ENCODE measurements around the gene DCAF10.

The DCAF10 gene

GRCh38 chr9:37902131-37902530 is 101.5 kb downstream of the DCAF10 start:
- peaks cover 18% of the 10 kb centered on the region for H3K36me3 ChIP-seq
- H3K4me3 ChIP-seq (ENCODE audit: low read depth, low read length), result no peak overlapping the region
- no peak for TF ChIP-seq CTCF (IDR thresholded peaks at IDR 0.05; ENCODE audit: low read depth, low read length)
- H3K9me3 ChIP-seq (ENCODE audit: severe bottlenecking), result no peaks in the 10 kb centered on the region
- no peak overlapping the region for H3K27ac ChIP-seq
- DNase-seq, result no peak
- H3K27me3 ChIP-seq (ENCODE audit: insufficient read depth, low read depth, severe bottlenecking), result no peaks in the 10 kb centered on the region

GRCh38 chr9:37902796-37903646 is 102.4 kb downstream of the DCAF10 start:
- no peak for DNase-seq
- Histone ChIP-seq H3K4me3 (ENCODE audit: low read depth, low read length) (peak overlapping the region; percentile 76), H3K9me3 (ENCODE audit: severe bottlenecking) (no peaks in the 10 kb centered on the region), H3K27me3 (ENCODE audit: insufficient read depth, low read depth, severe bottlenecking) (no peaks in the 10 kb centered on the region), H3K36me3 (peaks cover 13% of the 10 kb centered on the region), H3K27ac (peak overlapping the region; percentile 75)
- no peak for TF ChIP-seq CTCF (IDR thresholded peaks at IDR 0.05; ENCODE audit: low read depth, low read length)

GRCh38 chr9:37903647-37904444 is 103.2 kb downstream of the DCAF10 start, which contains the start of gene SLC25A51:
SLC25A51 (minus strand) TSS chr9:37904127; CDS start chr9:37888550, 15,577 bp downstream.
- peak within 1 kb of the TSS; percentile 76 for H3K4me3 ChIP-seq (ENCODE audit: low read depth, low read length)
- DNase-seq, result peak; percentile 93
- no peaks in the 10 kb centered on the region for H3K27me3 ChIP-seq (ENCODE audit: insufficient read depth, low read depth, severe bottlenecking)
- peaks cover 6% of the 10 kb centered on the region for H3K36me3 ChIP-seq
- TF ChIP-seq CTCF (IDR thresholded peaks at IDR 0.05; ENCODE audit: low read depth, low read length), result peak; percentile 98
- peak within 1 kb of the TSS; percentile 75 for H3K27ac ChIP-seq
- H3K9me3 ChIP-seq (ENCODE audit: severe bottlenecking), result no peaks in the 10 kb centered on the region

GRCh38 chr9:37904445-37905130 is 104.0 kb downstream of the DCAF10 start:
- peak; percentile 32 for DNase-seq
- no peak for TF ChIP-seq CTCF (IDR thresholded peaks at IDR 0.05; ENCODE audit: low read depth, low read length)
- H3K27ac ChIP-seq, result peak overlapping the region; percentile 75

GRCh38 chr9:37905131-37905505 is 104.5 kb downstream of the DCAF10 start:
- peak; percentile 46 for DNase-seq
- no peaks in the 10 kb centered on the region for H3K9me3 ChIP-seq (ENCODE audit: severe bottlenecking)
- peak overlapping the region; percentile 75; the same call in 1 of the 2 replicates for H3K27ac ChIP-seq
- TF ChIP-seq CTCF (IDR thresholded peaks at IDR 0.05; ENCODE audit: low read depth, low read length), result no peak
- H3K36me3 ChIP-seq, result no peaks in the 10 kb centered on the region; the same call in 1 of the 2 replicates
- H3K4me3 ChIP-seq (ENCODE audit: low read depth, low read length), result peak overlapping the region; percentile 76
- no peaks in the 10 kb centered on the region for H3K27me3 ChIP-seq (ENCODE audit: insufficient read depth, low read depth, severe bottlenecking)

More at GRCh38 chr9:37904445-37905130, 104.0 kb downstream of the DCAF10 start:
- Histone ChIP-seq H3K36me3 (no peaks in the 10 kb centered on the region; the same call in 1 of the 2 replicates), H3K9me3 (ENCODE audit: severe bottlenecking) (no peaks in the 10 kb centered on the region), H3K27me3 (ENCODE audit: insufficient read depth, low read depth, severe bottlenecking) (no peaks in the 10 kb centered on the region), H3K4me3 (ENCODE audit: low read depth, low read length) (peak overlapping the region; percentile 76)
